Endometrial microvascular endothelial cells (primary cell): ENCODE measurements around the gene CYP1B1. TPM values are rescaled to one million over a fixed set of nuclear protein-coding genes. Genes with fewer than 3 reads are reported as not detected.
"Not testable (repeated sequence)": the region's sequence is repeated elsewhere in the genome, so short reads cannot be mapped to it uniquely, and the experiment has no call there.

Source experiments
- in situ Hi-C: cut with HindIII; loops from 2 replicates; pipeline ENCODE4 v1.10.0; 2017; ENCODE audit warnings: low sequenced_read_pairs, low pct_unique_long_range_greater_than_20kb; ENCODE audit errors: inconsistent ontology term
- total RNA-seq: library from RNA; depleted of rRNA; stranded (reverse); fragments of >200 nt; gene quantifications from one replicate; pipeline ENCODE4 v1.2.3, GENCODE V29; 2015; ENCODE audit errors: inconsistent ontology term

The CYP1B1 gene
- total RNA-seq: 0.28 TPM

GRCh38 chr2:38075507-38076151 is at the start of gene CYP1B1:
TSS of gene CYP1B1 (minus strand) at chr2:38076151. CDS start at chr2:38075388, 763 bp downstream.
- in situ Hi-C loops: no loop called here

GRCh38 chr2:38125007-38125406 is 49.1 kb upstream of the CYP1B1 start:
- in situ Hi-C loops: no loop called here

- in situ Hi-C loops: no loop called here
These were observed 48.0 kb upstream of the CYP1B1 start for GRCh38 chr2:38123911-38124310.

GRCh38 chr2:38122344-38122743 is 46.4 kb upstream of the CYP1B1 start:
- in situ Hi-C loops: no loop called here

- in situ Hi-C loops: no loop called here
These were observed 45.5 kb upstream of the CYP1B1 start for GRCh38 chr2:38121481-38121880.

- in situ Hi-C loops: no loop called here
These were observed 44.9 kb upstream of the CYP1B1 start for GRCh38 chr2:38120829-38121228.

GRCh38 chr2:38120264-38120592 is 44.3 kb upstream of the CYP1B1 start:
- in situ Hi-C loops: no loop called here

- in situ Hi-C loops: no loop called here
These were observed 40.8 kb upstream of the CYP1B1 start for GRCh38 chr2:38116762-38117161.

- in situ Hi-C loops: no loop called here
These were observed 39.5 kb upstream of the CYP1B1 start for GRCh38 chr2:38115216-38116032.

GRCh38 chr2:38113981-38114708 is 38.2 kb upstream of the CYP1B1 start:
- in situ Hi-C loops: no loop called here

GRCh38 chr2:38113051-38113450 is 37.1 kb upstream of the CYP1B1 start:
- in situ Hi-C loops: no loop called here

- in situ Hi-C loops: not testable (repeated sequence)
These were observed 35.4 kb upstream of the CYP1B1 start for GRCh38 chr2:38111350-38111749.

- in situ Hi-C loops: no loop called here
These were observed 33.8 kb upstream of the CYP1B1 start for GRCh38 chr2:38109732-38110181.

GRCh38 chr2:38108907-38109731 is 33.2 kb upstream of the CYP1B1 start:
- in situ Hi-C loops: no loop called here

- in situ Hi-C loops: no loop called here
These were observed 31.9 kb upstream of the CYP1B1 start for GRCh38 chr2:38107738-38108410.

- in situ Hi-C loops: no loop called here
These were observed 30.6 kb upstream of the CYP1B1 start for GRCh38 chr2:38106405-38107094.

GRCh38 chr2:38105922-38106321 is 30.0 kb upstream of the CYP1B1 start:
- in situ Hi-C loops: no loop called here

GRCh38 chr2:38104598-38104997 is 28.6 kb upstream of the CYP1B1 start:
- in situ Hi-C loops: no loop called here
